ENCODE results near the gene ATAD3B. TPM values are rescaled to one million over a fixed set of nuclear protein-coding genes. Genes with fewer than 3 reads are reported as not detected.

The ATAD3B gene
- total and polyA plus RNA-seq, 2 of the 4 experiments (the other 2 are of a cell fraction) = 13.8 to 29.0 TPM

GRCh38 chr1:1528301-1529267, 57.0 kb downstream of the ATAD3B start:
- DNase-seq (no peak), ATAC-seq (ENCODE audit: low read depth) (no peak)
- WGBS, 2 experiments (ENCODE audit: extremely low coverage in 2 of 2, insufficient read length in 1 of 2) = 92% methylated on average over 16 of the region's 37 CpGs; no CpG with 5 or more reads in 1 of the 2 experiments
- Histone ChIP-seq H3K23ac (ENCODE audit: low read depth, low read length) (no peak overlapping the region), H3K27ac (ENCODE audit: insufficient read depth, low read length) (no peak overlapping the region), H3K14ac (replicated peaks; ENCODE audit: low read depth, low read length) (no peak overlapping the region), H3K18ac (ENCODE audit: low read depth, low read length) (no peak overlapping the region), H2AK5ac (ENCODE audit: low read depth, low read length) (no peak overlapping the region), H3K27me3 (ENCODE audit: control insufficient read depth, insufficient read depth, low read length) (no peaks in the 10 kb centered on the region), H4K5ac (ENCODE audit: low read depth, low read length) (no peak overlapping the region), H4K91ac (ENCODE audit: insufficient read depth, low read depth, low read length) (no peak overlapping the region), H4K8ac (ENCODE audit: low read depth in 2 of 2, low read length in 2 of 2) (no peak overlapping the region), H3K4ac (ENCODE audit: low read depth, low read length) (no peak overlapping the region), H2AFZ (replicated peaks; ENCODE audit: low read length, poor library complexity) (no peak overlapping the region), H3K79me1 (ENCODE audit: low read depth in 1 of 2, low read length in 2 of 2) (peaks cover 0 to 6% of the 10 kb centered on the region in 2 experiments; a peak in 2 of 4 replicates), H3K4me2 (ENCODE audit: low read depth, low read length) (no peak overlapping the region), H4K20me1 (ENCODE audit: insufficient read depth, low read length) (peaks cover 3% of the 10 kb centered on the region; the same call in 1 of the 2 replicates), H2BK15ac (ENCODE audit: low read depth, low read length) (no peak overlapping the region), H2AK9ac (replicated peaks; ENCODE audit: low read depth, low read length, poor library complexity) (no peak overlapping the region), H3K36me3 (ENCODE audit: control insufficient read depth, insufficient read depth, low read length) (peaks cover 40% of the 10 kb centered on the region), H2BK5ac (ENCODE audit: low read depth, low read length, poor library complexity, severe bottlenecking) (no peak overlapping the region), H2BK120ac (ENCODE audit: low read depth, low read length) (no peak overlapping the region), H3K4me3 (ENCODE audit: insufficient read depth, low read depth, low read length) (no peak overlapping the region), H3K56ac (ENCODE audit: extremely low read depth, insufficient read depth, low read length) (no peak overlapping the region), H2BK20ac (ENCODE audit: low read depth, low read length) (no peak overlapping the region), H3K9me1 (ENCODE audit: insufficient read depth, low read length) (no peaks in the 10 kb centered on the region), H3K9ac (ENCODE audit: low read depth, low read length) (no peak overlapping the region), H3K9me3 (ENCODE audit: control insufficient read depth, insufficient read depth, low read length) (peaks cover 6% of the 10 kb centered on the region), H3K4me1 (ENCODE audit: control insufficient read depth, insufficient read depth, low read length) (no peaks in the 10 kb centered on the region)
- no TSS peak for BruUV-seq (replicated peaks)
- CTCF ChIA-PET = interaction anchor here (0.7 kb wide), 1 partner anchor 11 kb away, joined by 3 read pairs; no protein-coding TSS in a partner anchor
- dilution Hi-C loops (cut with HindIII; ENCODE audit: low sequenced_read_pairs, unreplicated experiment) (no loop called here), in situ Hi-C loops (cut with MboI; ENCODE audit: low sequenced_read_pairs) (no loop called here), intact Hi-C loops (cut with micrococcal nuclease) (no loop called here)
- POLR2A ChIA-PET (ENCODE audit: unreplicated experiment) = no interaction called here
- TF ChIP-seq RAD21 (IDR thresholded peaks at IDR 0.05; ENCODE audit: low read length) = no peak
- TF ChIP-seq RFX5 (IDR thresholded peaks at IDR 0.05; ENCODE audit: low read depth, low read length) = no peak
- TF ChIP-seq, protein P1, sequence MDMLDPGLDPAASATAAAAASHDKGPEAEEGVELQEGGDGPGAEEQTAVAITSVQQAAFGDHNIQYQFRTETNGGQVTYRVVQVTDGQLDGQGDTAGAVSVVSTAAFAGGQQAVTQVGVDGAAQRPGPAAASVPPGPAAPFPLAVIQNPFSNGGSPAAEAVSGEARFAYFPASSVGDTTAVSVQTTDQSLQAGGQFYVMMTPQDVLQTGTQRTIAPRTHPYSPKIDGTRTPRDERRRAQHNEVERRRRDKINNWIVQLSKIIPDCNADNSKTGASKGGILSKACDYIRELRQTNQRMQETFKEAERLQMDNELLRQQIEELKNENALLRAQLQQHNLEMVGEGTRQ (IDR thresholded peaks at IDR 0.05; ENCODE audit: low read depth, low read length) = no peak
- TF ChIP-seq SMC3 (IDR thresholded peaks at IDR 0.05; ENCODE audit: low read depth, low read length) = no peak
- TF ChIP-seq CHD1 (IDR thresholded peaks at IDR 0.05; ENCODE audit: low read depth, low read length) = no peak
- no peak for TF ChIP-seq NFE2L2 (IDR thresholded peaks at IDR 0.05; ENCODE audit: low read depth, low read length)
- TF ChIP-seq ELK1 (IDR thresholded peaks at IDR 0.05; ENCODE audit: borderline replicate concordance, low read depth, low read length) = no peak
- TF ChIP-seq CTCF (conservative IDR thresholded peaks at IDR 0.05; ENCODE audit: low read depth, low read length) = no peak
- no peak for TF ChIP-seq MXI1 (IDR thresholded peaks at IDR 0.05; ENCODE audit: borderline replicate concordance, low read depth, low read length)
- no peak for TF ChIP-seq POLR2A (IDR thresholded peaks at IDR 0.05; ENCODE audit: low read depth, low read length)
- TF ChIP-seq RCOR1 (IDR thresholded peaks at IDR 0.05; ENCODE audit: insufficient replicate concordance, low read length) = no peak
- no peak for TF ChIP-seq MAFK (IDR thresholded peaks at IDR 0.05; ENCODE audit: low read depth, low read length)
- TF ChIP-seq MAZ (IDR thresholded peaks at IDR 0.05; ENCODE audit: borderline replicate concordance, low read depth, low read length) = no peak
- no peak for TF ChIP-seq CEBPB (IDR thresholded peaks at IDR 0.05; ENCODE audit: low read depth, low read length)
